ENCODE results near the gene SF3B6.
"Not testable (repeated sequence)": the region's sequence is repeated elsewhere in the genome, so short reads cannot be mapped to it uniquely, and the experiment has no call there.

Gene SF3B6

DNA sequence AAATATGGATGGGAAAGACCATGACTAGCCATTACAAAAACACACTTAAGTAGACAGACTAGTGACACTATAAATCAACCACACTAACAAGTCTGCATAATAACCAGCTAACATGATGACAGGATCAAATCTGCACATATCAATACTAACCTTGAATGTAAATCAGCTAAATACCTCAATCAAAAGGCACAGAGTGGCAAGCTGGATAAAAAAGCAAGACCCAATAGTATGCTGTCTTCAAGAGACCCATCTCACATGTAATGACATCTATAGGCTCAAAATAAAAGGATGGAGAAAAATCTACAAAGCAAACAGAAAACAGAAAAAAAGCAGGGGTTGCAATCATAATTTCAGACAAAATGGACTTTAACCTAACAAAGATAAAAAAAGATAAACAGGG lies 30.7 kb upstream of the SF3B6 start:
- H3K9me3 ChIP-seq (ENCODE audit: control extremely low read depth in 1 of 5, control insufficient read depth in 4 of 5, insufficient read depth in 2 of 5, low read depth in 1 of 5, low read length in 4 of 5): peaks cover 2 to 32% (median 4%) of the 10 kb centered on the region in 5 experiments
- peaks cover 8 to 20% (median 11%) of the 10 kb centered on the region in 4 experiments for H3K36me3 ChIP-seq (ENCODE audit: control insufficient read depth in 4 of 4, insufficient read depth in 4 of 4, low read length in 3 of 4)
- DNase-seq: no peak
- no peaks in the 10 kb centered on the region for H3K27me3 ChIP-seq (replicated peaks in 2 of 5; ENCODE audit: control insufficient read depth in 4 of 5, insufficient read depth in 5 of 5, low read length in 4 of 5)
- POLR2A ChIA-PET: no interaction called here
- H3K27ac ChIP-seq (ENCODE audit: insufficient read depth in 1 of 2, low read depth in 1 of 2, low read length in 2 of 2, poor library complexity in 1 of 2, severe bottlenecking in 2 of 2): no peak overlapping the region
- CTCF ChIA-PET: interaction anchor here (1.4 kb wide), 1 partner anchor 24 kb away, joined by 4 read pairs; no protein-coding TSS in a partner anchor
- no peak overlapping the region for H3K4me3 ChIP-seq (ENCODE audit: control insufficient read depth in 1 of 7, extremely low read depth in 1 of 7, insufficient read depth in 4 of 7, low read depth in 2 of 7, low read length in 6 of 7)
- H3K4me1 ChIP-seq (ENCODE audit: control extremely low read depth in 1 of 4, control insufficient read depth in 4 of 4, insufficient read depth in 4 of 4, low read length in 3 of 4): no peaks in the 10 kb centered on the region

DNA sequence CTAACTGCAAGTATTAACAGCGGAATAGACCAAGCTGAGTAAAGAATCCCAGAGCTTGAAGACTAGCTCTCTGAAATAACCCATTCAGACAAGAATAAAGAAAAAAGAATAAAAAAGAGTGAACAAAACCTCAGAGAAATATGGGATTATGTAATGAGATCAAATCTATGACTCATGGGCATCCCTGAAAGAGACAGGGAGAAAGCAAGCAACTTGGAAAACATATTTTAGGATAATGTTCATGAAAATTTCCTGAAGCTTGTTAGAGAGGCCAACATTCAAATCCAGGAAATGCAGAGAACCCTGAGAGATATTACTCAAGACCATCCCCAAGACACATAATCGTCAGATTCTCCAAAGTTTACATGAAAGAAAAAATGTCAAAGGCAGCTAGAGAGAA lies 29.7 kb upstream of the SF3B6 start:
- peaks cover 2 to 32% (median 4%) of the 10 kb centered on the region in 5 experiments for H3K9me3 ChIP-seq (ENCODE audit: control extremely low read depth in 1 of 5, control insufficient read depth in 4 of 5, insufficient read depth in 2 of 5, low read depth in 1 of 5, low read length in 4 of 5)
- ChIA-PET CTCF (no interaction called here), POLR2A (no interaction called here)
- H3K4me1 ChIP-seq (ENCODE audit: control extremely low read depth in 1 of 4, control insufficient read depth in 4 of 4, insufficient read depth in 4 of 4, low read length in 3 of 4): no peaks in the 10 kb centered on the region
- no peaks in the 10 kb centered on the region for H3K27me3 ChIP-seq (replicated peaks in 2 of 5; ENCODE audit: control insufficient read depth in 4 of 5, insufficient read depth in 5 of 5, low read length in 4 of 5)
- no peak overlapping the region for H3K27ac ChIP-seq (ENCODE audit: insufficient read depth in 1 of 2, low read depth in 1 of 2, low read length in 2 of 2, poor library complexity in 1 of 2, severe bottlenecking in 2 of 2)
- no peak for DNase-seq
- H3K36me3 ChIP-seq (ENCODE audit: control insufficient read depth in 4 of 4, insufficient read depth in 4 of 4, low read length in 3 of 4): peaks cover 8 to 20% (median 11%) of the 10 kb centered on the region in 4 experiments
- 0% methylated on average over 1 of the region's 2 CpGs for WGBS (ENCODE audit: insufficient coverage)
- no peak overlapping the region for H3K4me3 ChIP-seq (ENCODE audit: control insufficient read depth in 1 of 7, extremely low read depth in 1 of 7, insufficient read depth in 4 of 7, low read depth in 2 of 7, low read length in 6 of 7)

GRCh38 chr2:24104906-24105305 lies 28.8 kb upstream of the SF3B6 start:
- CTCF ChIA-PET: no interaction called here
- Histone ChIP-seq H3K9me3 (ENCODE audit: control extremely low read depth in 1 of 5, control insufficient read depth in 4 of 5, insufficient read depth in 2 of 5, low read depth in 1 of 5, low read length in 4 of 5) (peaks cover 2 to 32% (median 4%) of the 10 kb centered on the region in 5 experiments), H3K27me3 (replicated peaks in 2 of 5; ENCODE audit: control insufficient read depth in 4 of 5, insufficient read depth in 5 of 5, low read length in 4 of 5) (no peaks in the 10 kb centered on the region), H3K4me3 (ENCODE audit: control insufficient read depth in 1 of 7, extremely low read depth in 1 of 7, insufficient read depth in 4 of 7, low read depth in 2 of 7, low read length in 6 of 7) (no peak overlapping the region), H3K27ac (ENCODE audit: insufficient read depth in 1 of 2, low read depth in 1 of 2, low read length in 2 of 2, poor library complexity in 1 of 2, severe bottlenecking in 2 of 2) (no peak overlapping the region), H3K36me3 (ENCODE audit: control insufficient read depth in 4 of 4, insufficient read depth in 4 of 4, low read length in 3 of 4) (peaks cover 8 to 20% (median 11%) of the 10 kb centered on the region in 4 experiments), H3K4me1 (ENCODE audit: control extremely low read depth in 1 of 4, control insufficient read depth in 4 of 4, insufficient read depth in 4 of 4, low read length in 3 of 4) (no peaks in the 10 kb centered on the region)
- POLR2A ChIA-PET: no interaction called here
- no peak for DNase-seq
- WGBS (ENCODE audit: insufficient coverage): 95% methylated on average over 4 of the region's 4 CpGs

DNA sequence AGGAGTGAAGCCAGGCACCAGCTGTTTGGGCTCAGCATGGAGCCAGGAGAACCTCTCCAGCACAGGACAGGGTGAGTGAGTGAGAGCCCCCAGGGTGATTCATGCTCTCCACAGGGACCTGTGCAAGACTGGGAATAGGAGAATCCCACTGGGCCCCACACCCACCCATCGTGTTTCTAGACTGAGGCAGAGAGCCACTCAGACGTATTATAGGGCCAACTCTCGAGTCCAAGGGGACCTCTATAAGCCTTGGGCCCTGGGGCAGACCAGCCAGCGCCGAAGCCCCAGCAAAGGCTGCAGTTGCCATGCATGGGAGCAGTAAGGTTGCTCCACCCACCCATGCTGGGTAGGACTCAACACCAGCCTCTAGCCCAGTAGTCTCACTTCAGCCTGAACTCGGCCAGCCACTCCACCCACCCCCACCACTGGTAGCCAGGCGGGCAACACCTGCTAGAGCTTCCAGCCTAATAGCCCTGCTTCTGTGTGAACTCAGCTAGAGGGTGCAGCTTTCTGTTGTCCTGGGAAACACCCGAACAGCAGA lies 28.1 kb upstream of the SF3B6 start:
- peaks cover 2 to 29% (median 4%) of the 10 kb centered on the region in 5 experiments for H3K9me3 ChIP-seq (ENCODE audit: control extremely low read depth in 1 of 5, control insufficient read depth in 4 of 5, insufficient read depth in 2 of 5, low read depth in 1 of 5, low read length in 4 of 5)
- CTCF ChIA-PET: interaction anchor here (1.0 kb wide), 1 partner anchor 20 kb away, joined by 3 read pairs; the partner anchor contains the start of gene TP53I3
- H3K36me3 ChIP-seq (ENCODE audit: control insufficient read depth in 4 of 4, insufficient read depth in 4 of 4, low read length in 3 of 4): peaks cover 8 to 20% (median 11%) of the 10 kb centered on the region in 4 experiments
- H3K4me3 ChIP-seq (ENCODE audit: control insufficient read depth in 1 of 7, extremely low read depth in 1 of 7, insufficient read depth in 4 of 7, low read depth in 2 of 7, low read length in 6 of 7): no peak overlapping the region
- POLR2A ChIA-PET: no interaction called here
- H3K27ac ChIP-seq (ENCODE audit: insufficient read depth in 1 of 2, low read depth in 1 of 2, low read length in 2 of 2, poor library complexity in 1 of 2, severe bottlenecking in 2 of 2): no peak overlapping the region
- no peaks in the 10 kb centered on the region for H3K4me1 ChIP-seq (ENCODE audit: control extremely low read depth in 1 of 4, control insufficient read depth in 4 of 4, insufficient read depth in 4 of 4, low read length in 3 of 4)
- 100% methylated on average over 8 of the region's 8 CpGs for WGBS (ENCODE audit: insufficient coverage)
- no peak for DNase-seq
- no peaks in the 10 kb centered on the region for H3K27me3 ChIP-seq (replicated peaks in 2 of 5; ENCODE audit: control insufficient read depth in 4 of 5, insufficient read depth in 5 of 5, low read length in 4 of 5)

DNA sequence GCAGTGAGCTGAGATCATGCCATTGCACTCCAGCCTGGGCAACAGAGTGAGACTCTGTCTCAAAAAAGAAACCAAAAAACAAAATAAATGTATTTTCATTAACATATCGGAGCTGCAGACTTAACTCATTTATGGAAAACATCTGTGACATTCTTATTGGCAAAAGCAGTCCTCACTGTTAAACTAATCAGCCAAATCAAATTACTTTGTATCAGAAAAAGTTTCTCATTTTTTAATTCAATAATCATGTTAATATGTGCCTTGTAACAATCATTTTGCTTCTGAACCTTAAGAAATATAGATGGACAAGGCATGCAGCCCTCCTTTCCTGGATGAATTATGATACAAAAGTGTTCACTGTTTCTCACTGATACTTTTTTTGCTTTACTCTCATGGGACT lies 26.6 kb upstream of the SF3B6 start:
- CTCF ChIA-PET: interaction anchor here (1.2 kb wide), 1 partner anchor 18 kb away, joined by 3 read pairs; the partner anchor contains the start of gene TP53I3
- Histone ChIP-seq H3K4me3 (ENCODE audit: control insufficient read depth in 1 of 7, extremely low read depth in 1 of 7, insufficient read depth in 4 of 7, low read depth in 2 of 7, low read length in 6 of 7) (no peak overlapping the region), H3K36me3 (ENCODE audit: control insufficient read depth in 4 of 4, insufficient read depth in 4 of 4, low read length in 3 of 4) (peaks cover 8 to 20% (median 11%) of the 10 kb centered on the region in 4 experiments), H3K4me1 (ENCODE audit: control extremely low read depth in 1 of 4, control insufficient read depth in 4 of 4, insufficient read depth in 4 of 4, low read length in 3 of 4) (no peaks in the 10 kb centered on the region), H3K27me3 (replicated peaks in 2 of 5; ENCODE audit: control insufficient read depth in 4 of 5, insufficient read depth in 5 of 5, low read length in 4 of 5) (no peaks in the 10 kb centered on the region), H3K27ac (ENCODE audit: insufficient read depth in 1 of 2, low read depth in 1 of 2, low read length in 2 of 2, poor library complexity in 1 of 2, severe bottlenecking in 2 of 2) (no peak overlapping the region), H3K9me3 (ENCODE audit: control extremely low read depth in 1 of 5, control insufficient read depth in 4 of 5, insufficient read depth in 2 of 5, low read depth in 1 of 5, low read length in 4 of 5) (peaks cover 2 to 27% (median 4%) of the 10 kb centered on the region in 5 experiments)
- POLR2A ChIA-PET: no interaction called here
- no peak for DNase-seq
- no CpG with 5 or more reads among the region's 1 CpG for WGBS (ENCODE audit: insufficient coverage)

GRCh38 chr2:24101992-24102391 lies 25.9 kb upstream of the SF3B6 start:
- peaks cover 8 to 20% (median 11%) of the 10 kb centered on the region in 4 experiments for H3K36me3 ChIP-seq (ENCODE audit: control insufficient read depth in 4 of 4, insufficient read depth in 4 of 4, low read length in 3 of 4)
- DNase-seq: no peak
- H3K4me1 ChIP-seq (ENCODE audit: control extremely low read depth in 1 of 4, control insufficient read depth in 4 of 4, insufficient read depth in 4 of 4, low read length in 3 of 4): no peaks in the 10 kb centered on the region
- ChIA-PET CTCF (interaction anchor here (0.8 to 1.2 kb wide), 2 partner anchors 9 to 17 kb away, joined by 3 read pairs; partner anchors contain the start of gene TP53I3), POLR2A (no interaction called here)
- no peak overlapping the region for H3K4me3 ChIP-seq (ENCODE audit: control insufficient read depth in 1 of 7, extremely low read depth in 1 of 7, insufficient read depth in 4 of 7, low read depth in 2 of 7, low read length in 6 of 7)
- H3K27ac ChIP-seq (ENCODE audit: insufficient read depth in 1 of 2, low read depth in 1 of 2, low read length in 2 of 2, poor library complexity in 1 of 2, severe bottlenecking in 2 of 2): no peak overlapping the region
- no peaks in the 10 kb centered on the region for H3K27me3 ChIP-seq (replicated peaks in 2 of 5; ENCODE audit: control insufficient read depth in 4 of 5, insufficient read depth in 5 of 5, low read length in 4 of 5)
- WGBS (ENCODE audit: insufficient coverage): no CpG with 5 or more reads among the region's 2 CpGs
- peaks cover 2 to 23% (median 4%) of the 10 kb centered on the region in 5 experiments for H3K9me3 ChIP-seq (ENCODE audit: control extremely low read depth in 1 of 5, control insufficient read depth in 4 of 5, insufficient read depth in 2 of 5, low read depth in 1 of 5, low read length in 4 of 5)

DNA sequence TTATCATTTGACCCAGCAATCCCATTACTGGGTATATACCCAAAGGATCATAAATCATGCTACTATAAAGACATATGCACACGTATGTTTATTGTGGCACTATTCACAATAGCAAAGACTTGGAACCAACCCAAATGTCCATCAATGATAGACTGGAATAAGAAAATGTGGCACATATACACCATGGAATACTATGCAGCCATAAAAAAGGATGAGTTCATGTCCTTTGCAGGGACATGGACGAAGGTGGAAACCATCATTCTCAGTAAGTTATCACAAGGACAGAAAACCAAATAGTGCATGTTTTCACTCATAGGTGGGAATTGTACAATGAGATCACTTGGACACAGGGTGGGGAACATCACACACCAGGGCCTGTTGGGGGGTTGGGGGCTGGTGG lies 24.6 kb upstream of the SF3B6 start:
- DNase-seq; POLR2A ChIA-PET; H3K27me3 ChIP-seq (replicated peaks in 2 of 5; ENCODE audit: control insufficient read depth in 4 of 5, insufficient read depth in 5 of 5, low read length in 4 of 5); CTCF ChIA-PET; H3K4me1 ChIP-seq (ENCODE audit: control extremely low read depth in 1 of 4, control insufficient read depth in 4 of 4, insufficient read depth in 4 of 4, low read length in 3 of 4); H3K27ac ChIP-seq (ENCODE audit: insufficient read depth in 1 of 2, low read depth in 1 of 2, low read length in 2 of 2, poor library complexity in 1 of 2, severe bottlenecking in 2 of 2); H3K4me3 ChIP-seq (ENCODE audit: control insufficient read depth in 1 of 7, extremely low read depth in 1 of 7, insufficient read depth in 4 of 7, low read depth in 2 of 7, low read length in 6 of 7): not testable (repeated sequence)
- no CpG with 5 or more reads among the region's 2 CpGs for WGBS (ENCODE audit: insufficient coverage)
- peaks cover 2 to 17% (median 4%) of the 10 kb centered on the region in 5 experiments for H3K9me3 ChIP-seq (ENCODE audit: control extremely low read depth in 1 of 5, control insufficient read depth in 4 of 5, insufficient read depth in 2 of 5, low read depth in 1 of 5, low read length in 4 of 5)
- H3K36me3 ChIP-seq (ENCODE audit: control insufficient read depth in 4 of 4, insufficient read depth in 4 of 4, low read length in 3 of 4): peaks cover 8 to 28% (median 16%) of the 10 kb centered on the region in 4 experiments
